Left ventricle myocardium inferior (tissue), 1 donor: ENCODE results near the gene HPDL. TPM values are rescaled to one million over a fixed set of nuclear protein-coding genes. Genes with fewer than 3 reads are reported as not detected.

ENCODE experiments used
- DNase-seq: peaks from one replicate; pipeline ENCODE4 v3.0.0-alpha.2; 2020
- H3K27ac ChIP-seq: fragments of 200-600 bp; replicated peaks from 2 replicates; pipeline ENCODE4 v1.8.0; 2021
- H3K27me3 ChIP-seq: fragments of 200-600 bp; 2 replicates; pipeline ENCODE4 v1.8.0; 2021; ENCODE audit warnings: low read depth
- H3K36me3 ChIP-seq: fragments of 200-600 bp; 2 replicates; pipeline ENCODE4 v1.8.0; 2021
- H3K4me1 ChIP-seq: fragments of 200-600 bp; 2 replicates; pipeline ENCODE4 v1.8.0; 2021
- H3K4me3 ChIP-seq: fragments of 200-600 bp; 2 replicates; pipeline ENCODE4 v1.8.0; 2021; ENCODE audit warnings: mild to moderate bottlenecking, moderate library complexity
- H3K9me3 ChIP-seq: fragments of 200-600 bp; replicated peaks from 2 replicates; pipeline ENCODE4 v1.8.0; 2021
- CTCF ChIP-seq: fragments of 200-600 bp; IDR thresholded peaks from 2 replicates; pipeline ENCODE4 v1.8.0; 2021; ENCODE audit warnings: antibody characterized with exemption, mild to moderate bottlenecking, borderline replicate concordance
- intact Hi-C: fragments of 100-400 bp; cut with micrococcal nuclease; formaldehyde crosslinking; loops from one replicate; pipeline ENCODE4 v1.11.0; 2022
- total RNA-seq: library from RNA; stranded (reverse); fragmentation: NEBNext Ultra II Directional; extraction: Animal tissue kit (Norgen Biotek cat#: 25700); gene quantifications from one replicate; pipeline ENCODE4 v1.2.1, GENCODE V29; 2021
- donor health status: DM: no; HTN: yes; CAD: no; lungs with severe emphysema.

HPDL gene
- total RNA-seq, 1 donor from 2014 or later = not detected

- Histone ChIP-seq H3K27ac (peak overlapping the region; percentile 73), H3K9me3 (no peaks in the 10 kb centered on the region), H3K4me1 (peaks cover 23% of the 10 kb centered on the region), H3K27me3 (no peaks in the 10 kb centered on the region), H3K4me3 (no peak overlapping the region), H3K36me3 (peaks cover 13% of the 10 kb centered on the region)
- DNase-seq = no peak
- no peak for TF ChIP-seq CTCF
- intact Hi-C loops = no loop called here
Measured at GRCh38 chr1:45348609-45348965, 21.9 kb downstream of the HPDL start.

GRCh38 chr1:45348966-45349677, 22.4 kb downstream of the HPDL start:
- peaks cover 8% of the 10 kb centered on the region for H3K36me3 ChIP-seq
- H3K27ac ChIP-seq = peak overlapping the region; percentile 73
- no peaks in the 10 kb centered on the region for H3K9me3 ChIP-seq
- H3K4me1 ChIP-seq = peaks cover 23% of the 10 kb centered on the region
- no peaks in the 10 kb centered on the region for H3K27me3 ChIP-seq
- intact Hi-C loops = no loop called here
- no peak overlapping the region for H3K4me3 ChIP-seq
- DNase-seq = no peak
- no peak for TF ChIP-seq CTCF

- intact Hi-C loops = no loop called here
- H3K36me3 ChIP-seq = no peaks in the 10 kb centered on the region
- no peak overlapping the region for H3K27ac ChIP-seq
- DNase-seq = no peak
- H3K4me3 ChIP-seq = no peak overlapping the region
- no peaks in the 10 kb centered on the region for H3K9me3 ChIP-seq
- H3K4me1 ChIP-seq = peaks cover 23% of the 10 kb centered on the region
- no peak for TF ChIP-seq CTCF
- no peaks in the 10 kb centered on the region for H3K27me3 ChIP-seq
Measured at GRCh38 chr1:45351508-45351907, 24.8 kb downstream of the HPDL start.

- Histone ChIP-seq H3K9me3 (no peaks in the 10 kb centered on the region), H3K27me3 (no peaks in the 10 kb centered on the region), H3K36me3 (no peaks in the 10 kb centered on the region), H3K4me1 (peaks cover 10% of the 10 kb centered on the region), H3K4me3 (no peak overlapping the region), H3K27ac (no peak overlapping the region)
- TF ChIP-seq CTCF = no peak
- intact Hi-C loops = no loop called here
- DNase-seq = no peak
Measured at GRCh38 chr1:45353685-45354084, 27.0 kb downstream of the HPDL start.

GRCh38 chr1:45354838-45355237, 28.1 kb downstream of the HPDL start:
- H3K36me3 ChIP-seq = no peaks in the 10 kb centered on the region
- H3K9me3 ChIP-seq = no peaks in the 10 kb centered on the region
- H3K27me3 ChIP-seq = no peaks in the 10 kb centered on the region
- no peak overlapping the region for H3K4me3 ChIP-seq
- no peak for TF ChIP-seq CTCF
- H3K27ac ChIP-seq = no peak overlapping the region
- intact Hi-C loops = no loop called here
- DNase-seq = no peak
- peaks cover 4% of the 10 kb centered on the region for H3K4me1 ChIP-seq
